Lower lobe of right lung (tissue), 2 donors: ENCODE data around the gene SLC39A11. TPM values are rescaled to one million over a fixed set of nuclear protein-coding genes. Genes with fewer than 3 reads are reported as not detected.

Source experiments
- ATAC-seq, 2 donors: fragments of 200-7000 bp; cut with Tn5 transposase; one replicate each; pipeline ENCODE4 v1.9.1; 2020 to 2022; ENCODE audit warnings: mild to moderate bottlenecking in 2 of 2, moderate library complexity in 2 of 2
- DNase-seq: peaks from one replicate; pipeline ENCODE4 v3.0.0-alpha.2; 2020
- H3K27ac ChIP-seq: fragments of 200-600 bp; one replicate; pipeline ENCODE4 v1.8.0; 2022
- H3K27me3 ChIP-seq: fragments of 200-600 bp; one replicate; pipeline ENCODE4 v1.8.0; 2022; ENCODE audit warnings: low read depth
- H3K36me3 ChIP-seq: fragments of 200-600 bp; one replicate; pipeline ENCODE4 v1.8.0; 2022; ENCODE audit warnings: mild to moderate bottlenecking
- H3K4me1 ChIP-seq: fragments of 200-600 bp; one replicate; pipeline ENCODE4 v1.8.0; 2022
- H3K4me3 ChIP-seq: fragments of 200-600 bp; one replicate; pipeline ENCODE4 v1.8.0; 2022; ENCODE audit warnings: mild to moderate bottlenecking
- H3K9me3 ChIP-seq: fragments of 200-600 bp; one replicate; pipeline ENCODE4 v1.8.0; 2022
- intact Hi-C: fragments of 100-400 bp; cut with DNase I; formaldehyde crosslinking; loops from one replicate; pipeline ENCODE4 v1.11.0; 2022
- total RNA-seq: library from RNA; stranded (reverse); fragmentation: NEBNext Ultra II Directional; extraction: Animal tissue kit (Norgen Biotek cat#: 25700); gene quantifications from one replicate; pipeline ENCODE4 v1.2.1, GENCODE V29; 2021
- TF ChIP-seq, protein P1 (sequence below): fragments of 200-600 bp; IDR thresholded peaks from one replicate; pipeline ENCODE4 v1.8.0; 2022; ENCODE audit warnings: antibody characterized with exemption, mild to moderate bottlenecking
- donor health status: DM: no; HTN: yes; CAD: no; lungs with severe emphysema.

The SLC39A11 gene
- total RNA-seq, 1 donor from 2014 or later, result 39.7 TPM

DNA sequence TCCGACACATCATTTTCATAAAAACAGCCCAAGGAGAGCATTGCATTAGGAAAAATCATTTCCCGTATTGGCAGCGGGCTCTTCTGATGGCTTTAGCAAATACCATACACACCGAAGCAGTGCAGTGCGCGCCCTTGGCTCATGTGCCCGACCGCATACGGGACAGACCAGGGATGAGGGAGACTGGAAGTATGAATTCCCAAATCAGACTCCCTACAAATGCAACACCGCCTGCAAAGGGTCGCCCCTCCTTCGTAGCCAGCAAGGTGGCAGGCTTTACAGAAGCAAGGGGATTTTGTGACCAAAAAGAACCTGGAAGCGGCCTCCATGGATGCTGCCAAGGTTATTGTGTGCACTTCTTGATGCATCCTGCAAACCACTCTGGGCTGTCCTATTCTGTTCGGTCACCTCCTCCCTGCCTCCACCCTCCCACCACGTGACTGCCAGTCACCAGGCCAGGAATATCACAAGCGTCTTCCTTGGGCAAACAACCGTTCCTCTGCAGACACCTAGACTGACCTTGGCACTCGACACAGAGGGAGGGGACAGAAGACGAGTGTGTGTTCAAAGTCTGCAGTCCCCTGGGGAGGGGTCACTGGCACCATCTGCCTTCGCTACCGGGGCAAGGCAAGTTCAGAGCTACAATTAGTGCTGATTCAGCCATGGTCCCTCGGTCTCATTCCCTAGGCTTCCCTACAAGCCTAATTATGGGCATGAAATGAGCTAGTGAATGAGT lies 460.4 kb downstream of the SLC39A11 start:
- Histone ChIP-seq H3K27me3 (no peaks in the 10 kb centered on the region), H3K9me3 (peaks cover 7% of the 10 kb centered on the region), H3K4me3 (no peak overlapping the region), H3K27ac (no peak overlapping the region), H3K4me1 (no peaks in the 10 kb centered on the region), H3K36me3 (no peaks in the 10 kb centered on the region)
- TF ChIP-seq, protein P1, sequence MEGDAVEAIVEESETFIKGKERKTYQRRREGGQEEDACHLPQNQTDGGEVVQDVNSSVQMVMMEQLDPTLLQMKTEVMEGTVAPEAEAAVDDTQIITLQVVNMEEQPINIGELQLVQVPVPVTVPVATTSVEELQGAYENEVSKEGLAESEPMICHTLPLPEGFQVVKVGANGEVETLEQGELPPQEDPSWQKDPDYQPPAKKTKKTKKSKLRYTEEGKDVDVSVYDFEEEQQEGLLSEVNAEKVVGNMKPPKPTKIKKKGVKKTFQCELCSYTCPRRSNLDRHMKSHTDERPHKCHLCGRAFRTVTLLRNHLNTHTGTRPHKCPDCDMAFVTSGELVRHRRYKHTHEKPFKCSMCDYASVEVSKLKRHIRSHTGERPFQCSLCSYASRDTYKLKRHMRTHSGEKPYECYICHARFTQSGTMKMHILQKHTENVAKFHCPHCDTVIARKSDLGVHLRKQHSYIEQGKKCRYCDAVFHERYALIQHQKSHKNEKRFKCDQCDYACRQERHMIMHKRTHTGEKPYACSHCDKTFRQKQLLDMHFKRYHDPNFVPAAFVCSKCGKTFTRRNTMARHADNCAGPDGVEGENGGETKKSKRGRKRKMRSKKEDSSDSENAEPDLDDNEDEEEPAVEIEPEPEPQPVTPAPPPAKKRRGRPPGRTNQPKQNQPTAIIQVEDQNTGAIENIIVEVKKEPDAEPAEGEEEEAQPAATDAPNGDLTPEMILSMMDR, result no peak
- DNase-seq (no peak), ATAC-seq (no peak)
- intact Hi-C loops, result no loop called here

DNA sequence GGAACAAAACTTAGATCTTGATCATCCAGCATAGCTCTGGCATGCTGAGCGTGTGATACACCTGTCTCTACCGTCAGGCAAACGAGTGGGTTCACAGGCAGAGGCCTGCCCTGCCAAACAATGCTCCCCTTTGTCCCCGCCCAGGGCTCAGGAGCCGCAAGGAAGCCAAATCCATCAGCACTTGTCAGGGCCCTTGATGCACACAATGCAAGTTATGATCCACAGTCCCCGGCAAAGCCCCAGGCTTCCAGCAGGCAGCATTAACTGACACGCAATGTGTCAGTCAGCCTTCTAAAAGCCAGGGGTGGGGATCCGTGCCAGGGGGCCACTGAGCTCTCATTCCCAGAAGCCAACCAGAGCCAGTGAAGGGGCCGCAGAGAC lies 460.9 kb downstream of the SLC39A11 start:
- no peaks in the 10 kb centered on the region for H3K4me1 ChIP-seq
- no peak for DNase-seq

DNA sequence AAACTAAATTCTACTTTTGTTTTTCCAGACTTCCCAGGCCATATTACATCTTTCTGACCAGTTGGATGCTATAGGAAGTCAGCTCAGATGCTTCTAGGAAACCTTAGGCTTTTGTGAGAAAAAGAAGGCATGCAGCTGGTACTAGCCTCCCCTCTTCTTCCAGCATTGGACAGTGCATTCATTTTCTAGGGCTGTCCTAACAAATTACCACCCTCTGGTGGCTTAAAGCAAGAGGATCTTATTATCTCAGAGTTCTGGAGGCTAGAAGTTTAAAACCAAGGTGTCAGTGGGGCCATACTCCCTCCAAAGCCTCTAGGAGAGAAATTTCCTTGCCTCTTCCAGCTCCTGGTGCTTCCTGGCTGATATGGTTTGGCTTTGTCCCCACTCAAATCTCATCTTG lies 467.8 kb downstream of the SLC39A11 start:
- Histone ChIP-seq H3K4me1 (no peaks in the 10 kb centered on the region), H3K27me3 (no peaks in the 10 kb centered on the region), H3K36me3 (no peaks in the 10 kb centered on the region), H3K9me3 (peaks cover 7% of the 10 kb centered on the region), H3K27ac (no peak overlapping the region), H3K4me3 (no peak overlapping the region)
- TF ChIP-seq, protein P1, result no peak
- no peak for DNase-seq
- no peak for ATAC-seq
- intact Hi-C loops, result no loop called here

More for the DNA sequence above, 460.9 kb downstream of the SLC39A11 start:
- Histone ChIP-seq H3K27me3 (no peaks in the 10 kb centered on the region), H3K27ac (no peak overlapping the region), H3K9me3 (peaks cover 7% of the 10 kb centered on the region), H3K36me3 (no peaks in the 10 kb centered on the region), H3K4me3 (no peak overlapping the region)
- intact Hi-C loops, result no loop called here
- ATAC-seq, result no peak
- TF ChIP-seq, protein P1, result no peak

DNA sequence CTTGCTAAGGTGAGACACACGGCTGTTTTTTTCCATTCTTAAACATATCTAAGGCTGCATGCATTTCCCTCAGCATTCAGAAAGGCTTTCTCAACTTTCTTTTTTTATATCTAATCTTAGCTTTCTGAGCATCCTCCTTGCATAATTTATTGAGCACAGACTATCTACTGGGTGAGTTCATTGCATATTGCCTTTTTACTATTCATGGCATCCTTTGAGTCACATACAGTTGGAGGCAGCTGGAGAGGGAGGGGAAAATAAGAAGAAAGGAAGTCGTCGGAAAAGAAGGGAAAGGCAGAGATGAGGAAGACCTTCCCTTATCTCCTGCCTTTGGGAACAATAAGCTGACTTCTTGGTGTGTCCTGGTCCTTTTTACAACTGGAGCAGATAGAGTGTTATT lies 468.3 kb downstream of the SLC39A11 start:
- Histone ChIP-seq H3K4me3 (no peak overlapping the region), H3K27me3 (no peaks in the 10 kb centered on the region), H3K9me3 (peaks cover 2% of the 10 kb centered on the region), H3K27ac (no peak overlapping the region), H3K36me3 (no peaks in the 10 kb centered on the region), H3K4me1 (no peaks in the 10 kb centered on the region)
- intact Hi-C loops, result no loop called here
- ATAC-seq, result no peak
- TF ChIP-seq, protein P1, result no peak
- DNase-seq, result no peak

DNA sequence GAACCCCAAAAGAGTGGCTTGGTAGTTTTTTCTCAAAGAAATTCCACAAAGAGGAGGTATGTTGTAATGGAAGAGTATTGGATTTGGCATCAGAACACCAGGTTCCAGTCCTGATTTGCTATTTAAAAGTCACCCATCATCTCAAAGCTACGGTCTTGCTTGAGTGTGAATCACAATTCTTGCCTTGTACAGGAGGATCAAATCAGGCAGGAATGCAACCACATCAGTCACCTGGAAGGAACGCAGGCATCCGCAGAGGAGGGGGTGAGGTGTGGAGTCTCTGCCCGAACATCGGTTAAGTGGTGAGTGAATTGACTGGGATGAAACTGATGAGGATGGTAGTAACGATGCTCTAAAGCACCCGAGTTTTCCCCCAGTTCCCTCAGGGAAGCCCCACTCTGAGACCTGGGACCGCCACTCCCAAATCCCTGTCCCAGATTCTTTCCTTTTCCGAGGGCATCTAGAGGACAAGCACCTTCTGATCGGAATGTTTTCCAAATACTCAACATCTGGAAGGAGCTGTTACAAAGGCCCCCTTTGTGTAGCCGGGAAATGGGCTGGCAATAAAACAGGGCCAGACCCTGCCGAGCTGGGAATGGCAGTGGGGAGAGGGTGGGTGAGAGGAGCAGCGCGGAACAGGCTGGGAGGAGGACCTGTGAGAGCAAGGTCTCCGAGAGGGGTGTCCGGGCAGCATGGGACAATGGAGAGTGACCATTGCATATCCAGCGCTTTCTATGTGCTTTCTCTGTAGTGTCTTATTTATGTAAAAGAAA lies 469.6 kb downstream of the SLC39A11 start:
- no peak overlapping the region for H3K4me3 ChIP-seq
- DNase-seq, result no peak
- intact Hi-C loops, result no loop called here
- ATAC-seq, result no peak
- H3K36me3 ChIP-seq, result no peaks in the 10 kb centered on the region
- H3K27me3 ChIP-seq, result no peaks in the 10 kb centered on the region
- no peak overlapping the region for H3K27ac ChIP-seq
- no peaks in the 10 kb centered on the region for H3K4me1 ChIP-seq
- TF ChIP-seq, protein P1, result no peak
- H3K9me3 ChIP-seq, result no peaks in the 10 kb centered on the region
